Tibial nerve (tissue), 4 donors: Measurements from ENCODE around the gene FSTL1. TPM values are rescaled to one million over a fixed set of nuclear protein-coding genes. Genes with fewer than 3 reads are reported as not detected.

Source experiments
- DNase-seq, 2 donors: peaks; one replicate each; pipeline ENCODE4 v3.0.0-alpha.2; 2019; ENCODE audit warnings: low spot score in 2 of 2
- H3K27ac ChIP-seq, 4 donors: fragments of 200-600 bp; sonication (generic) in 3 of 4; one replicate each; pipeline ENCODE4 v1.5.1; 2017 to 2019; ENCODE audit warnings: mild to moderate bottlenecking in 1 of 4
- H3K27me3 ChIP-seq, 2 donors: fragments of 200-600 bp; sonication (generic) in 1 of 2; one replicate each; pipeline versions ENCODE4 v1.5.1 to v1.6.0; 2017 to 2019
- H3K36me3 ChIP-seq, 3 donors: fragments of 200-600 bp; sonication (generic); one replicate each; pipeline ENCODE4 v1.5.1; 2018 to 2019
- H3K4me1 ChIP-seq, 4 donors: fragments of 200-600 bp; sonication (generic) in 3 of 4; one replicate each; pipeline ENCODE4 v1.5.1; 2017 to 2019
- H3K4me3 ChIP-seq, 4 donors: fragments of 200-600 bp; sonication (generic) in 3 of 4; one replicate each; pipeline ENCODE4 v1.5.1; 2017 to 2019; ENCODE audit warnings: mild to moderate bottlenecking in 1 of 4, moderate library complexity in 1 of 4
- H3K9me3 ChIP-seq, 4 donors: fragments of 200-600 bp; sonication (generic) in 3 of 4; one replicate each; pipeline ENCODE4 v1.5.1; 2017 to 2019
- EP300 ChIP-seq, 2 donors: sonication (generic); formaldehyde crosslinking; IDR thresholded peaks; one replicate each; pipeline ENCODE4 v1.6.1; 2017; ENCODE audit warnings: antibody characterized with exemption in 2 of 2, mild to moderate bottlenecking in 1 of 2
- POLR2A ChIP-seq, 2 donors: fragments of 450-650 bp; IDR thresholded peaks; one replicate each; pipeline ENCODE4 v1.6.1; 2017; ENCODE audit warnings: antibody characterized with exemption in 2 of 2, mild to moderate bottlenecking in 2 of 2, moderate library complexity in 2 of 2
- WGBS, 2 donors: methylation state at CpG; one replicate each; pipeline ENCODE4 v1.1.5; 2018; 5-methylcytosine and 5-hydroxymethylcytosine counted together
- total RNA-seq, 4 donors: library from RNA; depleted of rRNA; stranded (reverse); fragments of >200 nt; gene quantifications; one replicate each; pipeline ENCODE4 v1.1.0, GENCODE V29; 2016
- TF ChIP-seq, protein P1 (sequence below), 5 experiments: fragments of 200-600 bp in 3 of 5; fragments of 450-650 bp in 2 of 5; sonication (generic) in 3 of 5; IDR thresholded peaks; one replicate each; pipeline ENCODE4 v1.5.1; 2016 to 2019; ENCODE audit warnings: antibody characterized with exemption in 5 of 5, mild to moderate bottlenecking in 3 of 5, moderate library complexity in 2 of 5

The FSTL1 gene
- total RNA-seq, 4 donors from 2014 or later, result 389 to 942 (median 486) TPM

DNA sequence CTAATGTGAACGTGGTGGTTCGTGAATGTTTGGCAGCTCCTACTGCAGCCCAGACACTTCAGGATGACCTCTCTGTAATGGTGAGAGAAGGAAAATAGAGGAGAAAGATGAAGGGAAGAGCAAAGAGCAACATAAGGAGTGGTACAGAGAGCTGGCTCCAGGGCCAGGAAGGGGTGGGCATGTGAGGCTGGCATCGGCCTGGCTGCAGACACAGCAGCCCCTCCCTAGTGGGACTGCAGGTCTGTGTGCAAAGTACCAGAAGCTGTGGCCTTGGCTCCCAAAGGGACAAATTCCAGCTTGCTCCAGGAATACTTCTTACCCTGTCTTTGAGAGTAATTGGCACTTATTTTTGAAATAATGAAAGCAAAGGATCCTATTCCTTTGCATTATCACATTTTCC, 10.0 kb downstream of the FSTL1 start:
- TF ChIP-seq POLR2A (IDR thresholded peaks at IDR 0.05) (no peak), EP300 (IDR thresholded peaks at IDR 0.05) (no peak)
- TF ChIP-seq, protein P1, sequence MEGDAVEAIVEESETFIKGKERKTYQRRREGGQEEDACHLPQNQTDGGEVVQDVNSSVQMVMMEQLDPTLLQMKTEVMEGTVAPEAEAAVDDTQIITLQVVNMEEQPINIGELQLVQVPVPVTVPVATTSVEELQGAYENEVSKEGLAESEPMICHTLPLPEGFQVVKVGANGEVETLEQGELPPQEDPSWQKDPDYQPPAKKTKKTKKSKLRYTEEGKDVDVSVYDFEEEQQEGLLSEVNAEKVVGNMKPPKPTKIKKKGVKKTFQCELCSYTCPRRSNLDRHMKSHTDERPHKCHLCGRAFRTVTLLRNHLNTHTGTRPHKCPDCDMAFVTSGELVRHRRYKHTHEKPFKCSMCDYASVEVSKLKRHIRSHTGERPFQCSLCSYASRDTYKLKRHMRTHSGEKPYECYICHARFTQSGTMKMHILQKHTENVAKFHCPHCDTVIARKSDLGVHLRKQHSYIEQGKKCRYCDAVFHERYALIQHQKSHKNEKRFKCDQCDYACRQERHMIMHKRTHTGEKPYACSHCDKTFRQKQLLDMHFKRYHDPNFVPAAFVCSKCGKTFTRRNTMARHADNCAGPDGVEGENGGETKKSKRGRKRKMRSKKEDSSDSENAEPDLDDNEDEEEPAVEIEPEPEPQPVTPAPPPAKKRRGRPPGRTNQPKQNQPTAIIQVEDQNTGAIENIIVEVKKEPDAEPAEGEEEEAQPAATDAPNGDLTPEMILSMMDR (IDR thresholded peaks at IDR 0.05), result no peak
- peaks cover 3 to 95% (median 29%) of the 10 kb centered on the region in 4 donors for H3K4me1 ChIP-seq
- WGBS, 2 donors, result 30% methylated on average over 3 of the region's 3 CpGs
- H3K27ac ChIP-seq, result peak overlapping the region in 1 of 4 donors; percentile 21
- no peak overlapping the region for H3K4me3 ChIP-seq
- DNase-seq, result no peak
- H3K9me3 ChIP-seq, result no peaks in the 10 kb centered on the region
- H3K27me3 ChIP-seq, result no peaks in the 10 kb centered on the region
- peaks cover 0 to 24% (median 0%) of the 10 kb centered on the region in 3 donors for H3K36me3 ChIP-seq

DNA sequence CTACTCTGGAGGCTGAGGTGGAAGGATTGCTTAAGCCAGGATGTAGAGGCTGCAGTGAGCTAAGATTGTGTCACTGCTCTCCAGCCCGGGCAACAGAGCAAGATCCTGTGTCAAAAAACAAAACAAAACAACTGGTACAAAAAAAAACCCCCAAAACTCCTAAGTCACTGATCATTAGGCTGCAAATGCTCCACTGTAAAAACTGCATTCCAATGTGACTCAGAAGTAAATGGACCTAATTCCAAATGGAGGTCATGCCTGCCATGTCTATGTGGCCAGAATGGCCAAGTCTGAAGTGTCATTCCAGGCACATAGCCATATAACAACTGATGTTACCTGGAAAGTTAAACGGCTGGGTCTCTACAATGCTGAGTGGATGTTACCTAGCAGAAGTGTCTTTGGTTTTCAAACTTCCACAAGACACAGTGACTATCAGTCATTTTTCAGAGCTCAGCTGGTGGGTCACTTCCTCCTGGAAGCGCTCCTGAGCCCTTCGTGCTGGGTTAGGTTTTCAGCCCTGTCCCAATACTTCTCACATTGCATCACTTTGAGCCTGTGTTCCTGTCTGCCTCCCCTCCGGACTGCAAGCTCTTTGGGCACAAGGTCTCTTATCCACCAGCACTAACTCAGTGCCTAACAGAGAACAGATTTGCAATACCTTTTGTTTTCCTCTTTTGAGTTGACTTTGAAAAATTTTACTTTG, 10.6 kb downstream of the FSTL1 start:
- no peaks in the 10 kb centered on the region for H3K9me3 ChIP-seq
- H3K4me3 ChIP-seq, result no peak overlapping the region
- no peaks in the 10 kb centered on the region for H3K27me3 ChIP-seq
- peak overlapping the region in 2 of 4 donors; percentile 22 to 77 for H3K27ac ChIP-seq
- TF ChIP-seq, protein P1 (IDR thresholded peaks at IDR 0.05), result no peak
- no peak for TF ChIP-seq EP300 (IDR thresholded peaks at IDR 0.05)
- no peak for TF ChIP-seq POLR2A (IDR thresholded peaks at IDR 0.05)
- 63 to 83% methylated on average over 5 of the region's 5 CpGs for WGBS, 2 donors
- peaks cover 3 to 95% (median 32%) of the 10 kb centered on the region in 4 donors for H3K4me1 ChIP-seq
- peaks cover 0 to 24% (median 0%) of the 10 kb centered on the region in 3 donors for H3K36me3 ChIP-seq
- DNase-seq, result no peak

DNA sequence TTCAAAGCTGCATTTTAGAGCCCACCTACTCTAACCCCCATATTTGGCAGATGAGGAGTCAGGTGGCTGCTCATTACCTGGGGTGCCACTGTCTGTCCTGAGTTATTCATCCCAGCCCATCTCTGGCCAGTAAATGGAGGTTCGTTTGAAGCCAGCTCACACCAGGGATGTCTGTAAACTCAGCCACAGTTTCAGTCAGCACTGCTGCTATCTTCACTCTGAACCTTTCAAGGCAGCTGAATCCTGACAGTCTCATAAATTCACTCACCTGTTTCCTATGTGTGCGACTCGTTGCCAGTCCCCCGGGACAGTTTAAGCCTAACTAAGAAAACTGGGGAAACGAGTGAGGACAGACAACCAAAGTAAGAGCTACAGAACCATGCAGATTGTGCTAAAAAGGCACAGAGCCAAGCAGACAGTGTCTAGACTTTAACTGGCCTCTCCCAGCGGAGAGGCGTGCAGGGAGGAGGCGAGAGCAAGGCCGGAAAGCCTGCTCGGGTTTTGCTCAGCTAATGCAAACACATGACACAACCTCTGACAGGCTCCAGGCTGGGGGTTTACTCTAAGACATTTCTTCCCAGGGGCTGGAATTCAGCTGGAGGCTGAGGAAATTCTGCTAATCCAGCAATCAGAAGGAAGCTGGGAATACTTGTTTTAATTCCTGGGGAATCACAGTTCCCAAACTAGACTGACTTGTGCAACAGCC, 12.0 kb downstream of the FSTL1 start:
- WGBS, 2 donors, result 13 to 15% methylated on average over 10 of the region's 10 CpGs
- H3K4me3 ChIP-seq, result no peak overlapping the region
- H3K27me3 ChIP-seq, result no peaks in the 10 kb centered on the region
- H3K36me3 ChIP-seq, result peaks cover 0 to 20% (median 0%) of the 10 kb centered on the region in 3 donors
- TF ChIP-seq EP300 (IDR thresholded peaks at IDR 0.05), result peak in 1 of 2 donors; percentile 43
- TF ChIP-seq, protein P1 (IDR thresholded peaks at IDR 0.05), result no peak
- no peak for DNase-seq
- H3K9me3 ChIP-seq, result no peaks in the 10 kb centered on the region
- H3K27ac ChIP-seq, result peak overlapping the region in 2 of 4 donors; percentile 22 to 77
- peaks cover 3 to 94% (median 30%) of the 10 kb centered on the region in 4 donors for H3K4me1 ChIP-seq

DNA sequence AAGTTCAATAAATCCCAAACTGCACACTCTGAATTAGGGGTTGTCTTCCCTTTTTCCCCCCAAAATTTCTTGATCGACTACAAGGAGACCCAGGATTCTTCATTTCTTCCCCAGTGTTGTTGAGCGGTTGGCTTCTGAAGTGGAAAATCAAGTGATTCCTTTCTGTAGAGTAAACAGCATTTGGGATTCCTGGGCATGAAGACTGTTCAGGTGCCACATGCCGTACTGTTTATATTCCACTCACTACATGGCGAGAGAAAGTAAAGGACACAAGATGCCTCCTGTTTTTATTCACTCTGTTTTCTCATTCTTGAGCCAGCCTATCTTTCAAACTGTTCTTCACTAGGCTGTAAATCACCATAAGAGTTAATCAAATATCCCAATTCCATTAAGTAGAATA, 12.6 kb downstream of the FSTL1 start:
- Histone ChIP-seq H3K4me3 (no peak overlapping the region), H3K27me3 (no peaks in the 10 kb centered on the region), H3K4me1 (peaks cover 3 to 94% (median 27%) of the 10 kb centered on the region in 4 donors), H3K9me3 (no peaks in the 10 kb centered on the region), H3K27ac (peak overlapping the region in 2 of 4 donors; percentile 22 to 77), H3K36me3 (peaks cover 0 to 20% (median 0%) of the 10 kb centered on the region in 3 donors)
- WGBS, 2 donors, result 82 to 86% methylated on average over 4 of the region's 4 CpGs
- no peak for DNase-seq
- TF ChIP-seq, protein P1 (IDR thresholded peaks at IDR 0.05), result no peak
- TF ChIP-seq EP300 (IDR thresholded peaks at IDR 0.05) (no peak), POLR2A (IDR thresholded peaks at IDR 0.05) (no peak)

DNA sequence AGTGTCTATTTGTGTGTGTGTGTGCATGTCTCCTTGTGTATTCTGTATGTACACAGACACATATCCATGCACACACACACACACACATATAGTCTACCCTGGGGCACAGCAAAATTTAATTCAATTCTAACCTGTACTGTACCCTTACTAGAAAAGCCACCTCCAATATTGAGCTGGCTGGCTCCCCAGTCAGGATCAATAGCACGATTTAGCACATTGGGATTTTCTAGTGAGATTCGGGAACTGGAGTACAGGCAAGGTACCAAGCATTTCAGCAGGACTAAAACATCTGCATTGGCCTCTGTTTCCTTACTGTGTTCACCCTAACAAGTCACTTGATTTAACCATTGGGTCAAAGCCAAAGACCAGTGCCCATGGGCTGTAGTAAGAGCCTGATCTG, 13.2 kb downstream of the FSTL1 start:
- H3K36me3 ChIP-seq, result peaks cover 0 to 20% (median 0%) of the 10 kb centered on the region in 3 donors
- peak overlapping the region in 1 of 4 donors; percentile 77 for H3K27ac ChIP-seq
- H3K4me1 ChIP-seq, result peaks cover 3 to 97% (median 30%) of the 10 kb centered on the region in 4 donors
- WGBS, 2 donors, result 55 to 72% methylated on average over 2 of the region's 2 CpGs
- no peaks in the 10 kb centered on the region for H3K27me3 ChIP-seq
- DNase-seq, result no peak
- no peak for TF ChIP-seq EP300 (IDR thresholded peaks at IDR 0.05)
- TF ChIP-seq POLR2A (IDR thresholded peaks at IDR 0.05), result no peak
- TF ChIP-seq, protein P1 (IDR thresholded peaks at IDR 0.05), result no peak
- no peak overlapping the region for H3K4me3 ChIP-seq
- no peaks in the 10 kb centered on the region for H3K9me3 ChIP-seq
